GM19035 (cell line): ENCODE results near the gene SSNA1.

ENCODE experiments used
- ATAC-seq: cut with Tn5 transposase; IDR thresholded peaks from one replicate; pipeline ENCODE4 v1.9.1; 2021; ENCODE audit not compliant: unreplicated experiment

Gene SSNA1

DNA sequence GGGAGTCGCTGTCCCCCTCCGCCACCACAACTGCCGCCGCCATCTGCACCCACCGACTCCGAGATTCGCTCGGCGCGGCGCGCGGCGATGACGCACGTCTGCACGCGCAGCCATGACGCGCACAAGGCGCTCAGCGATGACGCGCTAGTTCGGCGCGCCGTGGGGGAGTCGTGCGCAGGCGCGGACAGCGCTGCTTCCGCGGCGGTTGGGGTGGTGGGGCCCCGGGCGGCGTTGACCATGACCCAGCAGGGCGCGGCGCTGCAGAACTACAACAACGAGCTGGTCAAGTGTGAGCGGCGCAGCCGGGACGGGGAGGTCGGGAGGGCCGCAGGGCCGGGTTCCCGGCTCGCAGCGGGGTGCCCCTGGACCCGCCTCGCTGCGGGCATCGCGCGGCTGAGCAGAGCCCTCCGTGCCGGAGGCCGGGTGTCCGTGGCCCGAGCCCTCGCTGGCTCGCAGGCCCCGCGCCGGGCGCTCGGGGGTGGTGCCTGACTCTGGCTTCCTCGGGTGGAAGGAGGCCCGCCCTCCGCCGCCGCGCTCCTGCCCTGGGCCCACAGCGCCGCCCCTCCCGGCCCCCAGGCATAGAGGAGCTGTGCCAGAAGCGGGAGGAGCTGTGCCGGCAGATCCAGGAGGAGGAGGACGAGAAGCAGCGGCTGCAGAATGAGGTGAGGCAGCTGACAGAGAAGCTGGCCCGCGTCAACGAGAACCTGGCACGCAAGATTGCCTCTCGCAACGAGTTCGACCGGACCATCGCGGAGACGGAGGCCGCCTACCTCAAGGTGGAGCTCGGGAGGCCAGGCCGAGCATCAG lies at the start of gene SSNA1, which contains the start of gene ANAPC2:
SSNA1 (plus strand) TSS at position 187 of the 807 bp plus-strand sequence; CDS start at position 238, 51 bp downstream.
ANAPC2 (minus strand) TSS at position 71 of the 807 bp plus-strand sequence; CDS start at position 43, 28 bp downstream.
- ATAC-seq, result peak; percentile 80

- ATAC-seq, result no peak
These were observed 49.6 kb upstream of the SSNA1 start, which contains the start of gene GRIN1 for GRCh38 chr9:137138722-137139467. TSS of gene GRIN1 (plus strand) at chr9:137139154. CDS start at chr9:137139487, 333 bp downstream.

- no peak for ATAC-seq
These were observed 48.9 kb upstream of the SSNA1 start for GRCh38 chr9:137139468-137140150.

DNA sequence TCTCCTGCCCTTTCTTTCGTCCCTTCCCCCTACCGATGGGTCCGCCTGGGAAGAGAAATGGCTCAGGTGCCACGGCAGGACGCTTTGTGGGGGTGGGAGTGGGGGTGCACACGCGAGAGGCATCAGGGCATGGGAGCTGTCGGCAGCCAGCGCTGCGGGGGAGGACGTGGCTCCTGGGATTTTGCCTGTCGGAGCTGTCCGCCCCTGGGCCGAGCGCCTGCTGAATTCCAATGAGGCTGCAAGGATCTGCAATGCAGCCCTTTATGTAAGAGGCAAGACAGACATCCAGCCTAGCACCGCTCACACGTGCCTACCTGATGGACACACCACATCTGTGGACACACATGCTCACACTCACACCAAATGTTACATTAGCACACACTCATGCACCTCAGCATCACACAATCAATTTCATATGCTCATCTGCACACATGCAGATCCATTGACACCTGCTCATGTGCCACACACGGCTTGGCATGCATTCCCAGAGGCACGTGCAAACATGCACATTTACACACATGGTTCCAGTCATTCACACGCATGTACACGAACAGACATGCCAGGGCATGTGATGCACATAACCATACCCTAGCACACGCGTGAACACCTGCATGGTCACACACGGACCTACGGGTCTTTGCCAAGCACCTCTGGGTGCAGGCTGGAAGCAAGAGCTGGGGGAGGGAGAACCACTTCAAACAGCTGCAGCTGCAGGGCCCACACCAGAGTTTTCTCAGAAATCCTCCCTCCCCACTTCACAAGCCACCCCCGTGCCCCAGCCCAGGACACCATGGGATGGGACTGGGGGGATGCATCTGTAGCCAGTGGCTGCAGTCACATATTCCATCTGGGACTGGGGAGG lies 48.1 kb upstream of the SSNA1 start:
- no peak for ATAC-seq

DNA sequence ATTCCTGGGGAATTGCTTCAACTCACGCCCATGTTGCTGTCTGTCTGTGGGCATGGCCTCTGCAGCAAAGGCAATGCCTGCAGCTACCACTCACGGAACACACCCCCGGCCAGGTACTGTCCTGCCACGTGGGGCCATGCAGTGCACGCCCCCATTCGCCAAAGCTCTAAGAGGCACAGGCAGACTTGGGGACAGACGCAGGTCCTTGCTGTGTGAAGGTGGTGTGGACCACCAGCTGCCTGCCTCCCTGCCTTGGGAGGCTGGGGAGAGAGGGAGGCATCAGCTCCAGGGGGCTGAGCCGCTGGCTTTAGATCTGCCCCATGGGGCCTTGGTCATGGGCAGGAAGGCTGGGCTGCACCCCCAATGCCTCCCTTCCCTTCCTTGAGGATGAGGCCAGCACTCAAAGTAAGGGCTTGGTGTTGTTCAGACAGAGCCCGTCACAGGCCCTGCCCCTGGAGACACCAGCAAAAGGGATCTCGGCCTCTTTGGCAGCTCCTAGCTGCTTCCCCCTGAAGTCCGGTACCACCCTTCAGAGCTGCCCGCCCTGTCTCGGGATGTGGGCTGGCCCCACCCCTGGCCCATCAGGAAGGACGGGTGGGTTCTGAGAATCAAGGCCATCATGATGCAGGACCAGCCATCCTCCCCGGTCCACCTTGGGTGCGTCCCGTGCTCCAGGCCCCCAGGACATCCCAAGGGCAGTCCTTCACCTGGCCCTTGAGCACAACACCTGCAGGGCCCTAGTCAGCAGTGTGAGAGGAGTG lies 47.2 kb upstream of the SSNA1 start:
- ATAC-seq, result no peak

DNA sequence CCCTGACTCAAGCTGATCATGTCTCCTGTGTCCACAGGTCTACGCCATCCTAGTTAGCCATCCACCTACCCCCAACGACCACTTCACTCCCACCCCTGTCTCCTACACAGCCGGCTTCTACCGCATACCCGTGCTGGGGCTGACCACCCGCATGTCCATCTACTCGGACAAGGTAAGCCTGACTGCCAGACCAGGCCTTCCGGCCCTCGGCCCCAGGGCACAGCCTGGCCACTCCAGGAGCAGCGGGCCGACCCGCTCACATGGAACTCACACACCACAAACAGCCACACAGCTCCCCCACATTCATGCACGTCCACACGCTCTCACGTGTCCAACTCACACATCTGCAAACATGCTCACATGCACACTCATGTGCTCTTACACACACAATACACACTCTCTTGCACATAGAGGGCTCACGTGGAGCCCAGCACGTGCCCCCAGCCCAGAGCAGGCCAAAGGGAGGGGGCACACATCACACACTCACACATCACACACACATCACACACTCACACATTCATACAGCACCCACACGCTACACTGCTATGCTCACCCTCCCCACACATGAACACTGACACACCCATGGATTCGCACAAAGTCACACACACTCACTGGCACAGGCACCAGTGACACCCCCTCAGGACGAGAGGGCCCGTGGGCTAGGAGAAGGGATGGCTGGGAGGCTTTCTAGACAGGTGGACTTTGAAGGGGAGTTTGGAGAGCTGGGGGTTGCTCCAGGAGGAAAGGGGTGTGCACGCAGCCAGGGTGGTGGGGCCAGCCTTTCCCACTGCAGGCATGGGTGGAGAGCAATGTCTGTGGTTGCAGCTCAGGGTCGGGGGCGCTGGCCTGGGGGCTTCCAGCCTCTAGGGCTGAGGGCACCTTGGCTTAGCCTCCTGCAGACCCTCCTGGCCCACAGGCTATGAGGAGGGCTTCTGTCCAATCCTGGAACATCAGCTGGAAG lies 46.2 kb upstream of the SSNA1 start:
- ATAC-seq, result no peak

- no peak for ATAC-seq
These were observed 45.0 kb upstream of the SSNA1 start for GRCh38 chr9:137143459-137143858.

GRCh38 chr9:137145731-137146526 lies 42.5 kb upstream of the SSNA1 start:
- no peak for ATAC-seq

- no peak for ATAC-seq
These were observed 42.0 kb upstream of the SSNA1 start for GRCh38 chr9:137146527-137146918.

- no peak for ATAC-seq
These were observed 41.2 kb upstream of the SSNA1 start for GRCh38 chr9:137147091-137147792.

DNA sequence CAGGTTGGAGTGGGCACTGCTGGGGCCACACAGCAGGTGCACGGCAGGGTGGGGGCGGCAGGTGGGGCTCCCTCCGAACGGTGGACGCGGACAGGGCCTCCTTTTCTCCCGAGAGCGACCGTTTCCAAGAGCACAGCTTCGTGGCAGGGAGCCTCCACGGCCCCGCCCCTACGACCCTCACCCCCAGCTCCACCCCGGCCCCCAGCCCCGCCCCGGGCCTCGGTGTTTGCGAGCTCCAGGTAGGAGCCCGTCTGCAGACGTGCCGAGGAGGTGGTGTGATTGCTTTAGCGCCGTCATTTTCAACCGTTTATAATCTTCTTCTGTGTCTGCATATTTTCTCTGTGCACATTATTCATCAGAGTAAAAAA lies 40.7 kb upstream of the SSNA1 start:
- ATAC-seq, result no peak

DNA sequence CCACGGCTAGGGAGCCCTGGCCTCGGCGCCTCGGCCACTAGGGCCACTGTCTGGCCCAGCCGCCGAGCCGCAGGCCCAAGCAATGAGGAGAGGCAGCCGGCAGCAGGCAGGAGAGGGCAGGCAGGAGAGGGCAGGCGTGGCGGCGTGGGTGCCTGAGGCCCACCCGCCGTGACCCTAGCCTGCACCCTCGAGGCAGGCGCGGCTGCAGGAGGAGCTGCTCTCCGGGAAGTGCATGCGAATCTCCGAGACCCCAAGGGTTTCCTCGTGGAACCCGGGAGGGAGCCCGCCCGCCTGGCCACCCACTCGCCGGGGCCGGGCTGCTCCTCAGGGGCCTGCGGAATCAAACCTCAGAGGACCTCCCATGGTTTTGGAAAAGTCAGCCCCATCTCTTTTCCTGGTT lies 40.2 kb upstream of the SSNA1 start:
- ATAC-seq, result no peak

- ATAC-seq, result no peak
These were observed 39.8 kb upstream of the SSNA1 start for GRCh38 chr9:137148661-137149060.

- no peak for ATAC-seq
These were observed 39.1 kb upstream of the SSNA1 start for GRCh38 chr9:137149363-137149762.

GRCh38 chr9:137149942-137150616 lies 38.4 kb upstream of the SSNA1 start:
- ATAC-seq, result peak; percentile 35

DNA sequence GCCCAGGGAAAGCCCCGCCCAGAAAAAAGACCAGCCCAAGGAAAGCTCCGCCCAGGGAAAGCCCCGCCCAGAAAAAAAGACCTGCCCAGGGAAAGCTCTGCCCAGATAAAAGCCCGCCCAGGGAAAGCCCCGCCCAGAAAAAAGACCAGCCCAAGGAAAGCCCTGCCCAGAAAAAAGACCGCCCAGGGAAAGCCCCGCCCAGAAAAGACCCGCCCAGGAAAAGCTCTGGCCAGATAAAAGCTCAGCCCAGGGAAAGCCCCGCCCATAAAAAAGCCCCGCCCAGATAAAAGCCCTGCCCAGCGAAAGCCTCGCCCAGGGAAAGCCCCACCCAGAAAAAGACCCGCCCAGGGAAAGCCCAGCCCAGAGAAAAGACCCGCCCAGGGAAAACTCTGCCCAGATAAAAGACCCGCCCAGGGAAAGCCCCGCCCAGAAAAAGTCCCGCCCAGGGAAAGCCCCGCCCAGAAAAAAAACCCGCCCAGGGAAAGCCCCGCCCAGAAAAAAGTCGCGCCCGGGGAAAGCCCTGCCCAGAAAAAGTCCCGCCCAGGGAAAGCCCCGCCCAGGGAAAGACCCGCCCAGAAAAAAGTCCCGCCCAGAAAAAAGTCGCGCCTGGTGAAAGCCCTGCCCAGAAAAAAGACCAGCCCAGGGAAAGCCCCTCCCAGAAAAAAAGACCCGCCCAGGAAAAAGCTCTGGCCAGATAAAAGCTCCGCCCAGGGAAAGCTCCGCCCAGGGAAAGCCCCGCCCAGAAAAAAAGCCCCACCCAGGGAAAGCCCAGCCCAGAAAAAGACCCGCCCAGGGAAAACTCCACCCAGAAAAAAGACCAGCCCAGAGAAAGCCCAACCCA lies 37.6 kb upstream of the SSNA1 start:
- ATAC-seq, result peak; percentile 56
